ENCODE data around the gene AMIGO1. TPM values are rescaled to one million over a fixed set of nuclear protein-coding genes. Genes with fewer than 3 reads are reported as not detected.

Gene AMIGO1
- total RNA-seq, 1 experiment from 2014 or later: 1.5 TPM

DNA sequence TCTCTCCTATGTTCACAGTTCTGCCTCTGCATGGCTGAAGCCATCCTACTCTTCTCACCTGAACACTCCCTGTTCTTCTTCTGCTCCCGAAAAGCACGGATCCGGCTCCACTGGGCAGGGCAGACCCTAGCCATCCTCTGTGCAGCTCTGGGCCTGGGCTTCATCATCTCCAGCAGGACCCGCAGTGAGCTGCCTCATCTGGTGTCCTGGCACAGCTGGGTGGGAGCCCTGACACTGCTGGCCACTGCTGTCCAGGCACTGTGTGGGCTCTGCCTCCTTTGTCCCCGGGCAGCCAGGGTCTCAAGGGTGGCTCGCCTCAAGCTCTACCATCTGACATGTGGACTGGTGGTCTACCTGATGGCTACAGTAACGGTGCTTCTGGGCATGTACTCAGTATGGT, 13.8 kb downstream of the AMIGO1 start:
- H3K4me1 Mint-ChIP-seq (ENCODE audit: low read depth, unreplicated experiment): peaks cover 7% of the 10 kb centered on the region
- H3K36me3 Mint-ChIP-seq (ENCODE audit: insufficient read depth, unreplicated experiment): peaks cover 14% of the 10 kb centered on the region
- BruUV-seq (replicated peaks): no TSS peak
- no peaks in the 10 kb centered on the region for H3K27me3 Mint-ChIP-seq (ENCODE audit: unreplicated experiment)
- no peak for DNase-seq
- no peak overlapping the region for H3K4me3 Mint-ChIP-seq (ENCODE audit: low read depth, unreplicated experiment)
- H3K27ac Mint-ChIP-seq (ENCODE audit: unreplicated experiment): no peak overlapping the region
- intact Hi-C loops (cut with micrococcal nuclease; ENCODE audit: unreplicated experiment): no loop called here
- TF ChIP-seq CTCF (IDR thresholded peaks at IDR 0.05; ENCODE audit: unreplicated experiment): no peak
- CTCF ChIA-PET: no interaction called here
- no peaks in the 10 kb centered on the region for H3K9me3 Mint-ChIP-seq (ENCODE audit: low read depth, unreplicated experiment)

DNA sequence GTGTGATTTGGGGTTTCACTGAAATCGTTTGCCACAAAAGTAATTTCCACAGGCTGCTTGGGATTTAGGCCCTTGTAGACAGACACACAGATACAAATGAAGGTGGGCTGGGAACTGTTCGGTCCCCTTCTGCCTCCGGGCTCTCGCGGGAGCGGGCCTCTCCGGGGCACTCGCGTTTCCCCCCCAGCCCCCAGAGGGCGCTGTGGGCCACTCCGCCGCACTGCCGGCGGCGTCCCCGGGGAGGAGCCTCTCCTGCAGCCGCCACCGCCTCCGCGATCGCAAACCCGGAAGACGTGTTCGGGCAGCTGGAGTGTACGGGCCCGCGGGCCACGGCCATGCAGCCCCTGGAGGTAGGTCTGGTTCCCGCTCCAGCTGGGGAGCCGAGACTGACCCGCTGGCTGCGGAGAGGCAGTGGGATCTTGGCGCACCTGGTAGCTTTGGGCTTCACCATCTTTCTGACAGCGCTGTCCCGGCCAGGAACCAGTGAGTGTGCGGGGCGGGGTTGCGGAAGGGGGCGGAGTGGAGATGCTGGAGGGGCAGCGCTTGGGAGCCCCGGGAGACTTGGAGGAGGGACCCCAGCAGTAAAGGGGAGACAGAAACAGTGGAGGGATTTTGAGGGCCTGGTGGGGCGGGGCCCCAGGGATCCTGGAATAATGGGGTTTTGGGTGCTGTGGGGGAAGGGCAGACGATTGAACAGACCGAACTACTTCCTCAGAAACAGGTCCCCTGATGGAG, 15.6 kb downstream of the AMIGO1 start, which contains the start of gene CYB561D1:
TSS of gene CYB561D1 (plus strand) at position 290 of the 735 bp plus-strand sequence. CDS start at position 336, 46 bp downstream.
- CTCF ChIA-PET: interaction anchor here (2.9 kb wide), 1 partner anchor 38 kb away, joined by 13 read pairs; no protein-coding TSS in a partner anchor
- Mint-ChIP-seq H3K36me3 (ENCODE audit: insufficient read depth, unreplicated experiment) (peaks cover 14% of the 10 kb centered on the region), H3K9me3 (ENCODE audit: low read depth, unreplicated experiment) (no peaks in the 10 kb centered on the region), H3K27ac (ENCODE audit: unreplicated experiment) (peak within 1 kb of the TSS; percentile 54), H3K4me1 (ENCODE audit: low read depth, unreplicated experiment) (peaks cover 7% of the 10 kb centered on the region), H3K27me3 (ENCODE audit: unreplicated experiment) (no peaks in the 10 kb centered on the region), H3K4me3 (ENCODE audit: low read depth, unreplicated experiment) (peak within 1 kb of the TSS; percentile 98)
- intact Hi-C loops (cut with micrococcal nuclease; ENCODE audit: unreplicated experiment): loop anchor here (1.0 kb wide), 1 partner anchor 38 kb away; no protein-coding TSS in a partner anchor
- BruUV-seq (replicated peaks): no TSS peak
- DNase-seq: peak; percentile 90
- peak; percentile 78 for TF ChIP-seq CTCF (IDR thresholded peaks at IDR 0.05; ENCODE audit: unreplicated experiment)

- CTCF ChIA-PET: interaction anchor here (2.9 kb wide), 1 partner anchor 39 kb away, joined by 13 read pairs; no protein-coding TSS in a partner anchor
- Mint-ChIP-seq H3K27ac (ENCODE audit: unreplicated experiment) (no peak overlapping the region), H3K27me3 (ENCODE audit: unreplicated experiment) (no peaks in the 10 kb centered on the region), H3K36me3 (ENCODE audit: insufficient read depth, unreplicated experiment) (peaks cover 14% of the 10 kb centered on the region), H3K9me3 (ENCODE audit: low read depth, unreplicated experiment) (no peaks in the 10 kb centered on the region), H3K4me3 (ENCODE audit: low read depth, unreplicated experiment) (no peak overlapping the region), H3K4me1 (ENCODE audit: low read depth, unreplicated experiment) (peaks cover 7% of the 10 kb centered on the region)
- no TSS peak for BruUV-seq (replicated peaks)
- no peak for TF ChIP-seq CTCF (IDR thresholded peaks at IDR 0.05; ENCODE audit: unreplicated experiment)
- no peak for DNase-seq
- intact Hi-C loops (cut with micrococcal nuclease; ENCODE audit: unreplicated experiment): no loop called here
Observed at GRCh38 chr1:109493227-109493626, 16.3 kb downstream of the AMIGO1 start.

DNA sequence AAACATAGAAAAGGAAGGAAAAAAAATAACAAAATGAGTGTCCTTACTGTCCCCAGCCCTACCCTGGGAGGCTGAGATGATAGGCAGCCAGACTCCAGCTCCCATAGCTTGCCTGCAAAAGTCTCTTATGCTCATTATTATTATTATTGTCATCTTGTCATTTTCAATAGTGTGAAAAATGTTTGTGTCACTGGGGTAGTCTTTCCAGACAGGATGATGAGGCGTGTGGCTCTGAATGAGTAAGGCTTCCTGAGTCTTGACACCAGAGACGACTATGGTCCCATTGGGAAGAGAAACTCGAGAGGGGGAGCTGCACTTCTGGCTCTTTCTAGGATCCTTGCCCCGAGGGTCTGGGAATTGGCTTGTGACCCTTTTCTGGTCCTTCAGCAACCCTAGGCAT, 16.7 kb downstream of the AMIGO1 start:
- Mint-ChIP-seq H3K4me1 (ENCODE audit: low read depth, unreplicated experiment) (peaks cover 7% of the 10 kb centered on the region), H3K27me3 (ENCODE audit: unreplicated experiment) (no peaks in the 10 kb centered on the region), H3K9me3 (ENCODE audit: low read depth, unreplicated experiment) (no peaks in the 10 kb centered on the region), H3K27ac (ENCODE audit: unreplicated experiment) (no peak overlapping the region), H3K36me3 (ENCODE audit: insufficient read depth, unreplicated experiment) (peaks cover 14% of the 10 kb centered on the region), H3K4me3 (ENCODE audit: low read depth, unreplicated experiment) (no peak overlapping the region)
- no peak for DNase-seq
- CTCF ChIA-PET: interaction anchor here (1.2 to 2.9 kb wide), 2 partner anchors 9 to 39 kb away, joined by 3 to 13 read pairs; partner anchors contain the start of gene ATXN7L2
- intact Hi-C loops (cut with micrococcal nuclease; ENCODE audit: unreplicated experiment): no loop called here
- TF ChIP-seq CTCF (IDR thresholded peaks at IDR 0.05; ENCODE audit: unreplicated experiment): no peak
- BruUV-seq (replicated peaks): no TSS peak
